Left ventricle myocardium inferior (tissue), 1 donor: ENCODE data around the gene STARD9. TPM values are rescaled to one million over a fixed set of nuclear protein-coding genes. Genes with fewer than 3 reads are reported as not detected.
A peak's percentile ranks its signal among the peaks of the same experiment; 100 is the strongest.

Experiments
- DNase-seq: peaks from one replicate; pipeline ENCODE4 v3.0.0-alpha.2; 2020
- H3K27ac ChIP-seq: fragments of 200-600 bp; replicated peaks from 2 replicates; pipeline ENCODE4 v1.8.0; 2021
- H3K27me3 ChIP-seq: fragments of 200-600 bp; 2 replicates; pipeline ENCODE4 v1.8.0; 2021; ENCODE audit warnings: low read depth
- H3K36me3 ChIP-seq: fragments of 200-600 bp; 2 replicates; pipeline ENCODE4 v1.8.0; 2021
- H3K4me1 ChIP-seq: fragments of 200-600 bp; 2 replicates; pipeline ENCODE4 v1.8.0; 2021
- H3K4me3 ChIP-seq: fragments of 200-600 bp; 2 replicates; pipeline ENCODE4 v1.8.0; 2021; ENCODE audit warnings: mild to moderate bottlenecking, moderate library complexity
- H3K9me3 ChIP-seq: fragments of 200-600 bp; replicated peaks from 2 replicates; pipeline ENCODE4 v1.8.0; 2021
- intact Hi-C: fragments of 100-400 bp; cut with micrococcal nuclease; formaldehyde crosslinking; loops from one replicate; pipeline ENCODE4 v1.11.0; 2022
- total RNA-seq: library from RNA; stranded (reverse); fragmentation: NEBNext Ultra II Directional; extraction: Animal tissue kit (Norgen Biotek cat#: 25700); gene quantifications from one replicate; pipeline ENCODE4 v1.2.1, GENCODE V29; 2021
- TF ChIP-seq, protein P1 (sequence below): fragments of 200-600 bp; IDR thresholded peaks from 2 replicates; pipeline ENCODE4 v1.8.0; 2021; ENCODE audit warnings: antibody characterized with exemption, mild to moderate bottlenecking, borderline replicate concordance
- donor health status: DM: no; HTN: yes; CAD: no; lungs with severe emphysema.

STARD9 gene
- total RNA-seq, 1 donor from 2014 or later: 4.9 TPM

DNA sequence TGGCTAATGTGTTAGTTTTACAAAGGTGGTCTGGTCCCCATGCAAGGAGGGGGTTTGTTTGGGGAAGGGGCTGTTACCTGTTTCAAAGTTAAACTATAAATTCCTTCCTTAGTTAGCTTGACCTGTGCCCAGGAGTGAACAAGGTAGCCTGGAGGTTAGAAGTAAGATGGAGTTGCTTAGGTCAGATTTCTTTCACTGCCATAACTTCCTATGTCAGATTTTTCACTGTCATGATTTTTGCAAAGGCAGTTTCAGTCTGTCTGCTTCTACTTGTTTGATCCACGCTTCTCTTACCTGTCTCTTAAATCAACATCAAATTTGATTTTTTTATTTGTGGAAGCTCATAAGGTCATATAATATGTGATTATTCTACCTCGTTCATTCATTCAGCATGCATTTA is 28.6 kb downstream of the STARD9 start:
- Histone ChIP-seq H3K27ac (no peak overlapping the region), H3K4me1 (peaks cover 56% of the 10 kb centered on the region), H3K27me3 (no peaks in the 10 kb centered on the region), H3K4me3 (no peak overlapping the region), H3K36me3 (no peaks in the 10 kb centered on the region), H3K9me3 (no peaks in the 10 kb centered on the region)
- intact Hi-C loops: no loop called here
- no peak for DNase-seq
- TF ChIP-seq, protein P1, sequence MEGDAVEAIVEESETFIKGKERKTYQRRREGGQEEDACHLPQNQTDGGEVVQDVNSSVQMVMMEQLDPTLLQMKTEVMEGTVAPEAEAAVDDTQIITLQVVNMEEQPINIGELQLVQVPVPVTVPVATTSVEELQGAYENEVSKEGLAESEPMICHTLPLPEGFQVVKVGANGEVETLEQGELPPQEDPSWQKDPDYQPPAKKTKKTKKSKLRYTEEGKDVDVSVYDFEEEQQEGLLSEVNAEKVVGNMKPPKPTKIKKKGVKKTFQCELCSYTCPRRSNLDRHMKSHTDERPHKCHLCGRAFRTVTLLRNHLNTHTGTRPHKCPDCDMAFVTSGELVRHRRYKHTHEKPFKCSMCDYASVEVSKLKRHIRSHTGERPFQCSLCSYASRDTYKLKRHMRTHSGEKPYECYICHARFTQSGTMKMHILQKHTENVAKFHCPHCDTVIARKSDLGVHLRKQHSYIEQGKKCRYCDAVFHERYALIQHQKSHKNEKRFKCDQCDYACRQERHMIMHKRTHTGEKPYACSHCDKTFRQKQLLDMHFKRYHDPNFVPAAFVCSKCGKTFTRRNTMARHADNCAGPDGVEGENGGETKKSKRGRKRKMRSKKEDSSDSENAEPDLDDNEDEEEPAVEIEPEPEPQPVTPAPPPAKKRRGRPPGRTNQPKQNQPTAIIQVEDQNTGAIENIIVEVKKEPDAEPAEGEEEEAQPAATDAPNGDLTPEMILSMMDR: no peak

DNA sequence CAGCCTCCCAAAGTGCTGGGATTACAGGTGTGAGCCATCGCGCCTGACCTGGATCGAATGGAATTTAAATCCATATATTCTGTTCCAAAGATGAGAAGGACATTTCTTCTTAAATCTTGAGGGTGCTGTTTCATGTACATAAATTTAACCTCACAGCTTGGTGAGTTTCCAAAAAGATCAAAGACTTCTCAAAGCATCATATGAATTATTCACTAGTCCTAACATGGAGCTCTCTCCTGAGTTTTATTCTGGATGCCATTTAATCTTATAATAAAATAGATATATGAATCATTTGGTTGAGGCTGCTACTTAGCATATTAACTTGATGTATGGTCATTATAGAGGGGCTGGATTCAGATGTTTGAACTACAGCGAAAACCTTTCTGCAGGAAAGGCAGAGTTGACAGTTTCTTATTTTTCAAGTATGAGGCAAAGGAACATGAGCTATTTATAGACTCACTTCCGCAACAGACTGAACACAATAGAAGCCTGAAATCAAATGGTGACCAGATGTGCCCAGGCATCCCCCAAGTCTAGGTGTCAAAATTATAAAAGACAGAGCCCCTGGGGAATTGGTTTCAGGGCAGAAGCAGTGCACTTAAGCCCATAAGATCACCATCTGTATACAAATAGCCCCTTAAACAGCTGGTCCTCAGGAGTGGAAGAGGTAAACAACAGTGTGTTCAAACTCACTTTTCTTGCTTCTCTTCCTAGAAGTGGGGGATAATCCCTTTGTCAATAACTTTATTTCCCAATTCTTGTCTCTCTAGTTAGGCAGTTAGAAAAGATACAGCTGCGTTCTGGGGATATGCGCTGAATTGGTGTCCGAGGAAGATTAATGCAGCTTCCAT is 29.7 kb downstream of the STARD9 start:
- Histone ChIP-seq H3K36me3 (no peaks in the 10 kb centered on the region), H3K27ac (peak overlapping the region; percentile 78), H3K9me3 (no peaks in the 10 kb centered on the region), H3K4me3 (peak overlapping the region; percentile 21), H3K4me1 (peaks cover 65% of the 10 kb centered on the region), H3K27me3 (no peaks in the 10 kb centered on the region)
- no peak for DNase-seq
- TF ChIP-seq, protein P1: no peak
- intact Hi-C loops: no loop called here

DNA sequence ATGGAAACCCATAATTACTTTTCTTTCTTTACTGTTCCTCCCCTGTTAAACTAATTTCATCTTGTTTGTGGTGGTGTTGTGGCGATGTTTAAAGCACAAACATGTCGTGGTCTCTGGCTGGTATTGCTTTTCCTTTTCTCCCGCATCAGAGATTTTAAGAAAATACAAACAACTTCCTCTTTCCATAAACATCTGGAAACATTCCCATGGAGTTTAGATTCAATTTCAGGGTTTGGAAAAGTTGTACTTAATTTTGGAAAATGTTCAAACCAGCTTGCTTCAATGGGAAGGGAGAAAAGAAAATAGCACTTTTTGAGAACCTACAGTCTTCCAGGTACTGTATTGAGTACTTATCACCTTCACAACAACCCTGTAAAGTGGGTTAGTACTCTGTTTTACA is 30.4 kb downstream of the STARD9 start:
- H3K27ac ChIP-seq: peak overlapping the region; percentile 78
- intact Hi-C loops: no loop called here

DNA sequence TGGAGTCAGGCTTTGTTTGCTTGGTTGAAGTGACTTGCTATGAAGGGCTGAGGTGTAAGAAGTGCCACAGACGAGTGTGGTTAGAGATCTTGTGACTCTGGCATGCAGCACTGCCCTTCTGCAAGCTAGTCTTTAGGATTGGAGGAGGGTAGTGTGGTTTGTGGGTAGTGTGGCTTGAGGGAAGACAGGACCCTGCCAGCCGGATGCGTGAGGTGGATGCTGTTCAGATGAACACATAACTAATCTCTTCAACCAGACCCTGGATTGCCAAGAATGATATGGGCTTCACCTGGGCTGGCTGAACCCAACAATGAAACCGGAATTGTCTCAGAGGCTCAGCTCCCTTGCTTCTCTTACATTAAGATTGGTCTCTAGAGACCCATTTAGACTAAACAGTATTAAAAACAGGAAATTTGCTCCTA is 32.7 kb downstream of the STARD9 start:
- Histone ChIP-seq H3K4me3 (no peak overlapping the region), H3K4me1 (peaks cover 75% of the 10 kb centered on the region), H3K27ac (peak overlapping the region; percentile 56), H3K9me3 (no peaks in the 10 kb centered on the region), H3K27me3 (no peaks in the 10 kb centered on the region), H3K36me3 (no peaks in the 10 kb centered on the region)
- TF ChIP-seq, protein P1: no peak
- intact Hi-C loops: no loop called here
- DNase-seq: no peak

More for the DNA sequence above, 30.4 kb downstream of the STARD9 start:
- TF ChIP-seq, protein P1: no peak
- DNase-seq: no peak
- Histone ChIP-seq H3K9me3 (no peaks in the 10 kb centered on the region), H3K4me3 (peak overlapping the region; percentile 21), H3K27me3 (no peaks in the 10 kb centered on the region), H3K36me3 (no peaks in the 10 kb centered on the region), H3K4me1 (peaks cover 63% of the 10 kb centered on the region)

DNA sequence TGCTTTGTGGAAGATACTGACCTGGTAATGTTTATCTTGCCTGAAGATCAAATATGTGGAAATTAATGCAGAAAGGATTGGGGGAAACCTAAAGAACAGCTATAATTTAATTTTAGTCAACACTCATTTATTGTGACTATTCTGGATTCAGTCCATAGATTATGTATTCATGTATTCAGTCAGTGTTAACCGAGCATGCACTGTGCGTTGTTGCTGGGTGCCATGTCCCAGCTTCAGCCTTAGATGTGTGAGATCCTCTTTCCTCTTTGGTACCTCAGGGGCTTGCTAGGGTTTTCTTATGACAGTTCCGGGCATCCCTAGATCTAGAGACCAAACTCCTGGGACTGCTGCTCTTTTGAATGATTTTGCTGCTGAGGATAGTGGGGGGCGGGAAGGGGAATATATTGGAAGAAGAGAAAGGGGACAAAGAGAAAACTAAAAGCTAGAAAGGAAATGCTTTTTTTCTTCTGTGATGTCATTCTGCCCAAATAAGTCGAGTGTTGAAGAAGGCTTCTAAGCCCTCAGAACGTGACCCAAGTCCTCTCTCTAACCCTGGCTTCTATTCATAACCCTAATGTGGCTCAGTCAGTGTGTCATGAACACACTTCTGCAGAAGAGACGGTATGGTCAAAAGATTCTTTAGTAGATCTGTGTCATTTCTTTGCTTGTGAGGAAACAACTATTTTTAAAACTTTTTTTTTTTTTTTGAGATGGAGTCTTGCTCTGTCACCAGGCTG is 33.5 kb downstream of the STARD9 start:
- DNase-seq: no peak
- peak overlapping the region; percentile 56 for H3K27ac ChIP-seq
- no peaks in the 10 kb centered on the region for H3K9me3 ChIP-seq
- H3K27me3 ChIP-seq: no peaks in the 10 kb centered on the region
- no peaks in the 10 kb centered on the region for H3K36me3 ChIP-seq
- intact Hi-C loops: no loop called here
- peak overlapping the region; percentile 19 for H3K4me3 ChIP-seq
- H3K4me1 ChIP-seq: peaks cover 75% of the 10 kb centered on the region
- TF ChIP-seq, protein P1: no peak
